ENCODE measurements around the gene TBC1D19.

DNA sequence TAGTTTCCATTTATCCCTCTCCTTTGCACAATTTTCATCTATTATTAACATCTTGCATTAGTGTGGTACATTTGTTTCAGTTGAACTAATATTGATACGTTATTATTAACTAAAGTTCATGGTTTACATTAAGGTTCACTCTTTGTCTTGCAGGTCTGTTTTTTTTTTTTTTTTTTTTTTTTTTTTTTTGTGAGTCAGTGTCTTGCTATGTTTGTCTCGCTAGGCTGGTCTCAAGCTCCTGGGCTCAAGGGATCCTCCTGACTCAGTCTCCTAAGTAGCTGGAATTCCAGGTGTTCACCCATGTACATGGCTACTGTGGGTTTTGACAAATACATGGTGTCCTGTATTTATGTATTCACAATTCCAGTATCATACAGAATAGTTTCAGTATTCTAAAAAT, 6.8 kb downstream of the TBC1D19 start:
- TF ChIP-seq CTCF (IDR thresholded peaks at IDR 0.05), result no peak
- TF ChIP-seq POLR2A (IDR thresholded peaks at IDR 0.05), result no peak
- no peak for TF ChIP-seq EP300 (IDR thresholded peaks at IDR 0.05)

Measured in tibial nerve (tissue), 4 donors.